ENCODE data around the gene SHISAL2A.

Gene SHISAL2A

GRCh38 chr1:52653207-52653849, 20.4 kb downstream of the SHISAL2A start:
- H3K4me3 ChIP-seq (ENCODE audit: control insufficient read depth, low read depth, low read length), result no peak overlapping the region
- TF ChIP-seq CTCF (conservative IDR thresholded peaks at IDR 0.05; ENCODE audit: control insufficient read depth, insufficient read depth, low read depth, low read length), result no peak

GRCh38 chr1:52654063-52654462, 21.1 kb downstream of the SHISAL2A start:
- TF ChIP-seq CTCF (conservative IDR thresholded peaks at IDR 0.05; ENCODE audit: control insufficient read depth, insufficient read depth, low read depth, low read length), result no peak
- DNase-seq (ENCODE audit: low read depth), result no peak

More at GRCh38 chr1:52653207-52653849, 20.4 kb downstream of the SHISAL2A start:
- no peak for DNase-seq (ENCODE audit: low read depth)

GRCh38 chr1:52657702-52658101, 24.7 kb downstream of the SHISAL2A start:
- no peak for TF ChIP-seq CTCF (conservative IDR thresholded peaks at IDR 0.05; ENCODE audit: control insufficient read depth, insufficient read depth, low read depth, low read length)
- no peak overlapping the region for H3K4me3 ChIP-seq (ENCODE audit: control insufficient read depth, low read depth, low read length)
- DNase-seq (ENCODE audit: low read depth), result no peak

More at GRCh38 chr1:52654063-52654462, 21.1 kb downstream of the SHISAL2A start:
- H3K4me3 ChIP-seq (ENCODE audit: control insufficient read depth, low read depth, low read length), result no peak overlapping the region

GRCh38 chr1:52658795-52659194, 25.8 kb downstream of the SHISAL2A start:
- no peak overlapping the region for H3K4me3 ChIP-seq (ENCODE audit: control insufficient read depth, low read depth, low read length)
- DNase-seq (ENCODE audit: low read depth), result no peak
- no peak for TF ChIP-seq CTCF (conservative IDR thresholded peaks at IDR 0.05; ENCODE audit: control insufficient read depth, insufficient read depth, low read depth, low read length)

- no peak for TF ChIP-seq CTCF (conservative IDR thresholded peaks at IDR 0.05; ENCODE audit: control insufficient read depth, insufficient read depth, low read depth, low read length)
- DNase-seq (ENCODE audit: low read depth), result no peak
- no peak overlapping the region for H3K4me3 ChIP-seq (ENCODE audit: control insufficient read depth, low read depth, low read length)
Observed at GRCh38 chr1:52659356-52659755, 26.4 kb downstream of the SHISAL2A start.

GRCh38 chr1:52659851-52660596, 27.1 kb downstream of the SHISAL2A start:
- H3K4me3 ChIP-seq (ENCODE audit: control insufficient read depth, low read depth, low read length), result no peak overlapping the region
- TF ChIP-seq CTCF (conservative IDR thresholded peaks at IDR 0.05; ENCODE audit: control insufficient read depth, insufficient read depth, low read depth, low read length), result no peak
- DNase-seq (ENCODE audit: low read depth), result no peak

All from fibroblast of mammary gland (primary cell).